HG02571 (cell line): ENCODE measurements around the gene JAGN1.
"Not testable (repeated sequence)": the region's sequence is repeated elsewhere in the genome, so short reads cannot be mapped to it uniquely, and the experiment has no call there.

Experiments
- ATAC-seq: cut with Tn5 transposase; IDR thresholded peaks from one replicate; pipeline ENCODE4 v1.9.1; 2021; ENCODE audit warnings: mild to moderate bottlenecking, moderate library complexity; ENCODE audit not compliant: unreplicated experiment

JAGN1 gene

DNA sequence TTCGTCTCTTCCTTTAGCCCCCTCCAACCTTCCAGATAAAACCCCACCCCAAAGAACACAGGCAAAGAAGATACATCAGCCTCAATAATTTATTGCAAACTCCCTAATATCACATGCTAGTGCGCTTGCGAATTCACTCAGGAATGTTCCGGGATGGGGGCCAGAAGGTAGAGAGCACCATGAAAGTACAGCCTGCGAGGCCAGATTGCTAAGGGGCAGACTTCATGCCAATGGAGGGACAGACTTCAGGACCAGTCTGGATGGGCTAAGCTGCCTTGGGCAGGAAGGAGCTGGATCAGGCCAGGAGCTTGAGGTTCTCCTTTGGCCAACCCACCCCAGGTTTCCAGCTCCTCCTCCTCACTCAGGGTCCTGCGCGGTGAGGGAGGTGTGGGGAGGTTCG is 23.8 kb upstream of the JAGN1 start:
- ATAC-seq, result no peak

DNA sequence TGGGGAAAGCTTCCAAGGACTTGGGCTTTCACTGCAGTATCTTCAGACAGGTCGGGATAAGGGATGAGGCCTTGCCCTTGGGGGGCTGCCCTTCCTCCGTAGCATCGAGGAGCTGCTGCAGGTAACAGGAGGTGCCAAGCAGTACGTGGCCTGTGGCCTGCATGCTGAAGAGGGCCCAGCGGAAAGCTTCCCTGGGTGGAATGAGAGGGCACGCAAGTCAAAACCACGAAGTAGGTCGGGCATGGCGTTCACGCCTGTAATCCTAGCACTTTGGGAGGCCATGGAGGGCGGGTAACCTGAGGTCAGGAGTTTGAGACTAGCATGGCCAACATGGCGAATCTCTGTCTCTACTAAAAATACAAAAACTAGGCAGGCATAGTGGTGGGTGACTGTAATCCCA is 23.3 kb upstream of the JAGN1 start:
- ATAC-seq, result no peak

DNA sequence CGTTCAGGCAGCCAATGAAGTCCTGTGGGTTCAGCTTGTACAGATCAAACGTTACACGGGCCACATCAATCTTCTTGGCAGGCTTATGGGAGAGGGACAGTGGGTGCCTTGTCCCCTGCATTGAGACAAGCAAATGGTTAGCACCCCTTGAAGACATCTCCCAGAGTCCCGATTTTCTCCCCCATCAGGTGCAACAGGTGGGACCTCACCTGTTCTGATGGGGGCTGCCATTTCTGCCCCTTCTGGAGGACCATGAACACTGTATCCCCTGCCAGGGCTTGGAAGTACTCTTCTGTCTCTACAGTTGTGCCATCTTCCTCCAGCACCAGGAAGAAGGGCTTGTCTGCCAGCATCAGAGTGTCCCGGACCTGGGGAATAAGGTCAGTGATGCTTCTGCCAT is 20.5 kb upstream of the JAGN1 start:
- ATAC-seq, result no peak

DNA sequence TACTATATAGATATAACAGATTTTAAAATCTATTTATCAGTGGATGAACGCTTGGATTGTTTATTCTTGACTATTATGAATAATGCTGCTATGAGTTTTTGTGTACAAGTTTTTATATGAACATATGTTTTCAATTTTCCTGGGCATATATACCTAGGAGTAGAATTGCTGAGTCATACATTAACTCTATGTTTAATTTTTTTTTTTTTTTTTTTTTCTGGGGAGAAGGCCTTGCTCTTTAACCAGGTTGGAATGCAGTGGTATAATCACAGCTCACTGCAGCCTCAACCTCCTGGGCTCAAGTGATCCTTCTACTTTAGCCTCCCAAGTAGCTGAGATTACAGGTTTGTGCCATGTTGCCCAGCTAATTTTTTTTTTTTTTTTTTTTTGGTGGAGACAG is 19.4 kb upstream of the JAGN1 start:
- ATAC-seq, result no peak

GRCh38 chr3:9872067-9872466 is 18.3 kb upstream of the JAGN1 start:
- not testable (repeated sequence) for ATAC-seq

- ATAC-seq, result no peak
Measured at GRCh38 chr3:9875448-9875847, 15.0 kb upstream of the JAGN1 start.

DNA sequence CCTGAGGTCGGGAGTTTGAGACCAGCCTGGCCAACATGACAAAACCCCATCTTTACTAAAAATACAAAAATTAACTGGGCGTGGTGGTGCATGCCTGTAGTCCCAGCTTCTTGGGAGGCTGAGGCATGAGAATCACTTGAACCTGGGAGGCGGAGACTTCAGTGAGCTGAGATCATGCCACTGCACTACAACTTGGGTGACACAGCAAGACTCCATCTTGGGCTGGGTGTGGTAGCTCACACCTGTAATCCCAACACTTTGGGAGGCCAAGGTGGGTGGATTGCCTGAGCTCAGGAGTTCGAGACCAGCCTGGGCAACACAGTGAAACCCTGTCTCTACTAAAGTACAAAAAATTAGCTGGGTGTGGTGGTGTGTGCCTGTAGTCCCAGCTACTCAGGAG is 14.2 kb upstream of the JAGN1 start:
- ATAC-seq, result not testable (repeated sequence)

DNA sequence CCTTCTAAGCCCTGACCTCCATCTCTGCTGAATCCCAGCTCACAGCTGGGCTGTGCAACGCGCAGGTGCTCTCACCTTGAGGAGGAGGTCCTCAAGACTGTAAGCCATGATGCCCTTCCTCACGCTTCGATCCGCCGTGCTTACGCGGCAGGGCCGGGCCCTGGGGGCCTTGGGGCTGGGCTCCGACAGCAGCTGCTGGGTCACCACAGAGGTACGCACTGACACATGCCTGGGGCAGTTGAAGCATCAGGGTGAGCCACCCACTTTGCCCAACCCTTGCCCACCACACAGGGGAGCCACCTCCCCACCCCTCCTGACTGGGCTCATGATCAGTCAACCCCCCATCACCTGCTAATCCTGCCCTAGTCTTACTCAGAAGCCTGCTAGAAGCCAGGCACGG is 13.4 kb upstream of the JAGN1 start:
- no peak for ATAC-seq

GRCh38 chr3:9878700-9879099 is 11.7 kb upstream of the JAGN1 start:
- no peak for ATAC-seq

GRCh38 chr3:9879830-9880549 is 10.4 kb upstream of the JAGN1 start, which contains the start of gene CIDEC:
Gene CIDEC (minus strand): TSS chr3:9880253. CDS start chr3:9878486, 1,767 bp downstream.
- no peak for ATAC-seq

DNA sequence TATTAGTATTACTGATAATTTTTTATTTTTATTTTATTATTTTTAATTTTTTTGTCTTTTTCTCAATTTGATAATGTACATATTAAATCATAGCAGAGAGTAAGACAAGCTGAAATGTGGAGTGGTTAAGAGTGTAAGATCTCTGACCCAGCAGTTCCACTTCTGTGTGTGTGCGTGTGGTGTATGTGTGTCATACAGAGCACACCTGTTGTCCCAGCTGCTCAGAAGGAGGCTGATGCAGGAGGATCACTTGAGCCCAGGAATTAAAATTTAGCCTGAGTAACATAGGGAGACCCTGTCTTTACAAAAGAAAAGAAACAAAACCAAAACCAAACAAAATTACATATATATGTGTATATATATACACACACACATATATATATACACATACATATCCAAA is 9.0 kb upstream of the JAGN1 start:
- ATAC-seq, result no peak

GRCh38 chr3:9883706-9884554 is 6.5 kb upstream of the JAGN1 start:
- no peak for ATAC-seq

GRCh38 chr3:9884555-9885165 is 5.8 kb upstream of the JAGN1 start:
- no peak for ATAC-seq

DNA sequence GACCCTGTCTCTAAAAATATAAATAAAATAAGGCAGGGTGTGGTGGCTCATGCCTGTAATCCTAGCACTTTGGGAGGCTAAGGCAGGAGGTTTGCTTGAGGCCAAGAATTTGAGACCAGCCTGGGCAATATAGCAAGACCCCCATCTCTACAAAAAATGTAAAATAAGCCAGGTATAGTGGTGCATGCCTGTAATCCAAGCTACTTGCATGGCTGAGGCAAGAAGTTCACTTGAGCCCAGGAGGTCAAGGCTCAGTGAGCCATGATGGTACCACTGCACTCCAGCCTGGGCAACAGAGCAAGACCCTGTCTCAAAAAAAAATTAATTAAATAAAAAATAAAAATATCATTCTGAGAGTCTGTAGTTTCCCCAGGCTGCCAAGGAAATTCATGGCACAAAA is 4.1 kb upstream of the JAGN1 start:
- no peak for ATAC-seq

DNA sequence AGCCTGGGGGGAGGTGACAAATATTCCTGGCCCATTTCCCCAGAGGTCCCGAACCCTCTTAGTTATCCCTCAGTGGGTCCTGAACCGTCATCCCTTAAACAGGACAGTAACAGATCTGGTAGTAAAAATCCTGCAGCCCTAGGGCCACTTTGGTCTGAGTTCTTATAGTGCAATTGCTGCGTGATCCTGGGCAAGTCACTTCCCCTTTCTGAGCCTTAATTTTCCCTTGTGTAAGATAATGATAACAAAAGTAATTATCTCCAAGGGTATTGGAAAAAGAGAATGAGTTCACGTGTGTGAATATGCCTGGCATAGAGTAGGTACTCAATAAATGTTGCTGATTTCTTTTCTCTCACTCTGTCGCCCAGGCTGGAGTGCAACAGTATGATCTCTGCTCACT is 2.9 kb upstream of the JAGN1 start:
- ATAC-seq, result no peak

DNA sequence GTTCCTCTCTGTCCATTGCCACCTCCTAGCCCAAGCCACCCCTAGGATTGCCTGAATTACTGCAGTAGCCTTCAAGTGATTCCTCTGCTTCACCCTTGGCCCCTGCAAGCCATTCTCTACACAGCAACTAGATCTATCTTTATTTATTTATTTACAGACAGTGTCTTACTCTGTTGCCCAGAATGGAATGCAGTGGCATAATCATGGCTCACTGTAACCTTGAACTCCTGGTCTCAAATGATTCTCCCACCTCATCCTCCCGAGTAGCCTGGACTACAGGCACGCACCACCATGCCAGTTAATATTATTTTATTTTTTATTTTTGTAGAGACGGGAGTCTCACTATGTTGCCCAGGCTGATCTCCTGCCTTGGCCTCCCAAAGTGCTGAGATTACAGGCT is 1.9 kb upstream of the JAGN1 start:
- no peak for ATAC-seq

- no peak for ATAC-seq
Measured at GRCh38 chr3:9889405-9889804, 1.0 kb upstream of the JAGN1 start.

DNA sequence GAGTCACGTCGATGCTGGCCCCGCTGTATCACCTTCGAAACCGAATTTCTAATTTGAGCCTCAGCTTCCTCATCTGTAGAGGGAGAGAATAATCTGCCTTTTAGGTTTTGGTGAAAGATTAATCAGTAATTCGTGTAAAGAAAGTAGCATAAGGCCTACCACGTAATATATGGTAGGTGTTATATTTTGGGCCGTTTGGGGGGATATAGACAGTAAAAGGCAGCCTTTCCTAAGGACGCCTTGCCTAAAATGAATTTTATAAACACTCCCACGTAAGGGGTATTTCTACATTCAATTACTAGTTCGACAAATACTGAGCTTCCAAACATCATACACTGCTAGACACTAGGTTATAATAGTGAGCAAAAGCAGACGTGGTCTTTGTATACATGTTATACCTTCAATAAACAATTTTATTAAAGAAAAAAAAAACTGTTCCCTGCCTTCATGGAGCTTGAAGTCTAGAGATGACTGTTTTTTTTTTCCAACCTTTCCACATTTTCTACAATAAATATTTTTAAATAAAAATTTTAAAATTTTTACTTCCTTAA is 737 bp downstream of the JAGN1 start:
- no peak for ATAC-seq

GRCh38 chr3:9893739-9894138 is 3.3 kb downstream of the JAGN1 start:
- no peak for ATAC-seq

DNA sequence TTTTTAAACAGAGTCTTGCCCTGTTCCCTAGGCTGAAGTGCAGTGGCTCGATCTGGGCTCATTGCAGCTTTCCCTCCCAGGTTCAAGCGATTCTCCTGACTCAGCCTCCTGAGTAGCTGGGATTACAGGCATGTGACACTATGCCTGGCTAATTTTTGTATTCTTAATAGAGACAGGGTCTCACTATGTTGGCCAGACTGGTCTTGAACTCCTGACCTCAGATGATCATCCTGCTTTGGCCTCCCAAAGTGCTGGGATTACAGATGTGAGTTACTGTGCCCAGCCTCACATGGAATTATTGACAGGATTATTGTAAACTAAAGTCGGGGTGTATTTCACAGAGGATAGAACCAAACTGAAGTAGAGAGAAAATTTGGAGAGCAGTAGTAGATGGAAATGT is 5.3 kb downstream of the JAGN1 start:
- ATAC-seq, result not testable (repeated sequence)

GRCh38 chr3:9896755-9897407 is 6.5 kb downstream of the JAGN1 start:
- ATAC-seq, result not testable (repeated sequence)
